GM21367 (cell line): ENCODE measurements around the gene GBA3.

Source experiments
- ATAC-seq: cut with Tn5 transposase; IDR thresholded peaks from one replicate; pipeline ENCODE4 v1.9.1; 2021; ENCODE audit not compliant: unreplicated experiment

Gene GBA3

GRCh38 chr4:22778547-22779163, 85.9 kb downstream of the GBA3 start:
- ATAC-seq: no peak

GRCh38 chr4:22780317-22780716, 87.6 kb downstream of the GBA3 start:
- no peak for ATAC-seq

GRCh38 chr4:22780797-22781196, 88.1 kb downstream of the GBA3 start:
- ATAC-seq: no peak

- no peak for ATAC-seq
Measured at GRCh38 chr4:22787753-22788375, 95.1 kb downstream of the GBA3 start.

GRCh38 chr4:22790631-22791030, 97.9 kb downstream of the GBA3 start:
- no peak for ATAC-seq

- ATAC-seq: no peak
Measured at GRCh38 chr4:22794732-22795131, 102.0 kb downstream of the GBA3 start.

GRCh38 chr4:22801391-22801790, 108.7 kb downstream of the GBA3 start:
- ATAC-seq: no peak

GRCh38 chr4:22802876-22803275, 110.1 kb downstream of the GBA3 start:
- ATAC-seq: no peak

- no peak for ATAC-seq
Measured at GRCh38 chr4:22803512-22803911, 110.8 kb downstream of the GBA3 start.

GRCh38 chr4:22814906-22815305, 122.2 kb downstream of the GBA3 start:
- ATAC-seq: no peak

GRCh38 chr4:22824091-22824490, 131.4 kb downstream of the GBA3 start:
- no peak for ATAC-seq

GRCh38 chr4:22842360-22843018, 149.8 kb downstream of the GBA3 start:
- no peak for ATAC-seq

- no peak for ATAC-seq
Measured at GRCh38 chr4:22848332-22848731, 155.6 kb downstream of the GBA3 start.

GRCh38 chr4:22850055-22850454, 157.3 kb downstream of the GBA3 start:
- no peak for ATAC-seq

- ATAC-seq: no peak
Measured at GRCh38 chr4:22850630-22851029, 157.9 kb downstream of the GBA3 start.

GRCh38 chr4:22857411-22857810, 164.7 kb downstream of the GBA3 start:
- ATAC-seq: no peak

GRCh38 chr4:22859318-22859717, 166.6 kb downstream of the GBA3 start:
- no peak for ATAC-seq
